Measurements from ENCODE around the gene C2CD2L. TPM values are rescaled to one million over a fixed set of nuclear protein-coding genes. Genes with fewer than 3 reads are reported as not detected.

Gene C2CD2L
- total and polyA plus RNA-seq, 2 of the 13 experiments (the other 11 are each of a cell fraction or from before 2014, with no cell fraction given) = 3.7 to 5.5 TPM

DNA sequence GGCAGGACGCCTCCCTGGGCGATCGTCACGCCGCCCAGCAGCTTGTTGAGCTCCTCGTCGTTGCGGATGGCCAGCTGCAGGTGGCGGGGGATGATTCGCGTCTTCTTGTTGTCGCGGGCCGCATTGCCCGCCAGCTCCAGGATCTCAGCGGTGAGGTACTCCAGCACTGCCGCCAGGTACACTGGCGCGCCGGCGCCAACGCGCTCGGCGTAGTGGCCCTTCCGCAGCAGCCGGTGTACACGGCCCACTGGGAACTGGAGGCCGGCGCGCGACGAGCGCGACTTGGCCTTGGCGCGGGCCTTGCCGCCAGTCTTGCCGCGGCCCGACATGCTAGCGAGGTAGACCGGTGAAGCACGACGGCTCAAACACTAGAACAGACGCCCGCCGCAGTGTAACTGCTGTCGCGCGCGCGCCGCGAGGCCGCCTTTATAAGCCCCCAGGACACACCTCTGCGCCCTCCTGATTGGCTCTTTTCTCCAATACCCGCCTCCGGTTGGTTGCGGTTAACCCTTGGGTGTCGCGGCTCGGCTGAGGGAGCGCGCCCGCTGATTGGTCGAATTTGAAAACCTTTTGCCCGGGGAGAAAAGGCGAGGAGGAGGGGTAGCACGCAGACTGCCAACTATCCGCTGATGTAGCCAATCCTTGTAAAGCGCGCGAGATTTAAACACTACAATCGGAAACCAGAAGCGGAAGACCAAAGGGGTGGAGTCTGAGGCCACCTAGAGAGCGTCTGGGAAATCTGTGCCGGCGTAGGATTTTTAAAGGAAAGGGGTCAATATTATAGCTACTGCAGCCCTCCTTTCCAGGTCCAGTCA lies 11.9 kb upstream of the C2CD2L start (continued):
- TF ChIP-seq NBN (conservative IDR thresholded peaks at IDR 0.05) (no peak), SRF (IDR thresholded peaks at IDR 0.05; ENCODE audit: low read depth, low read length) (no peak), DMAP1 (CRISPR knock-in tag; IDR thresholded peaks at IDR 0.05) (peak; percentile 93; the same call in 1 of the 2 replicates), ZNF136 (CRISPR knock-in tag; IDR thresholded peaks at IDR 0.05; ENCODE audit: low read depth) (peak; percentile 82; the same call in 1 of the 2 replicates), BCL6 (CRISPR knock-in tag; IDR thresholded peaks at IDR 0.05) (no peak), ZNF326 (CRISPR knock-in tag; IDR thresholded peaks at IDR 0.05; ENCODE audit: borderline replicate concordance) (no peak), ZNF207 (IDR thresholded peaks at IDR 0.05; ENCODE audit: borderline replicate concordance) (no peak), MED1 (CRISPR knock-in tag; IDR thresholded peaks at IDR 0.05) (peak; percentile 76), CCAR2 (optimal IDR thresholded peaks at IDR 0.05; ENCODE audit: low read depth, low read length) (no peak), ZNF724P (CRISPR knock-in tag; IDR thresholded peaks at IDR 0.05; ENCODE audit: borderline replicate concordance) (peak; percentile 80; the same call in 1 of the 2 replicates), RCOR2 (CRISPR knock-in tag; IDR thresholded peaks at IDR 0.05) (0 out of 2 replicates have a peak, but pooled peaks have one; percentile 35), ZNF720 (CRISPR knock-in tag; IDR thresholded peaks at IDR 0.05) (no peak), GPN1 (CRISPR knock-in tag; IDR thresholded peaks at IDR 0.05; ENCODE audit: borderline replicate concordance) (no peak), RELA (CRISPR knock-in tag; IDR thresholded peaks at IDR 0.05) (no peak; the same call in 1 of the 2 replicates)
- TF ChIP-seq, protein P1, sequence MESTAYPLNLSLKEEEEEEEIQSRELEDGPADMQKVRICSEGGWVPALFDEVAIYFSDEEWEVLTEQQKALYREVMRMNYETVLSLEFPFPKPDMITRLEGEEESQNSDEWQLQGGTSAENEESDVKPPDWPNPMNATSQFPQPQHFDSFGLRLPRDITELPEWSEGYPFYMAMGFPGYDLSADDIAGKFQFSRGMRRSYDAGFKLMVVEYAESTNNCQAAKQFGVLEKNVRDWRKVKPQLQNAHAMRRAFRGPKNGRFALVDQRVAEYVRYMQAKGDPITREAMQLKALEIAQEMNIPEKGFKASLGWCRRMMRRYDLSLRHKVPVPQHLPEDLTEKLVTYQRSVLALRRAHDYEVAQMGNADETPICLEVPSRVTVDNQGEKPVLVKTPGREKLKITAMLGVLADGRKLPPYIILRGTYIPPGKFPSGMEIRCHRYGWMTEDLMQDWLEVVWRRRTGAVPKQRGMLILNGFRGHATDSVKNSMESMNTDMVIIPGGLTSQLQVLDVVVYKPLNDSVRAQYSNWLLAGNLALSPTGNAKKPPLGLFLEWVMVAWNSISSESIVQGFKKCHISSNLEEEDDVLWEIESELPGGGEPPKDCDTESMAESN (CRISPR knock-in tag; conservative IDR thresholded peaks at IDR 0.05) = peak; percentile 97
- TF ChIP-seq, protein P2, sequence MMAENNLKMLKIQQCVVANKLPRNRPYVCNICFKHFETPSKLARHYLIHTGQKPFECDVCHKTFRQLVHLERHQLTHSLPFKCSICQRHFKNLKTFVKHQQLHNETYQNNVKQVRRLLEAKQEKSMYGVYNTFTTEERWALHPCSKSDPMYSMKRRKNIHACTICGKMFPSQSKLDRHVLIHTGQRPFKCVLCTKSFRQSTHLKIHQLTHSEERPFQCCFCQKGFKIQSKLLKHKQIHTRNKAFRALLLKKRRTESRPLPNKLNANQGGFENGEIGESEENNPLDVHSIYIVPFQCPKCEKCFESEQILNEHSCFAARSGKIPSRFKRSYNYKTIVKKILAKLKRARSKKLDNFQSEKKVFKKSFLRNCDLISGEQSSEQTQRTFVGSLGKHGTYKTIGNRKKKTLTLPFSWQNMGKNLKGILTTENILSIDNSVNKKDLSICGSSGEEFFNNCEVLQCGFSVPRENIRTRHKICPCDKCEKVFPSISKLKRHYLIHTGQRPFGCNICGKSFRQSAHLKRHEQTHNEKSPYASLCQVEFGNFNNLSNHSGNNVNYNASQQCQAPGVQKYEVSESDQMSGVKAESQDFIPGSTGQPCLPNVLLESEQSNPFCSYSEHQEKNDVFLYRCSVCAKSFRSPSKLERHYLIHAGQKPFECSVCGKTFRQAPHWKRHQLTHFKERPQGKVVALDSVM (CRISPR knock-in tag; IDR thresholded peaks at IDR 0.05) = peak; percentile 72
- TF ChIP-seq, protein P3, sequence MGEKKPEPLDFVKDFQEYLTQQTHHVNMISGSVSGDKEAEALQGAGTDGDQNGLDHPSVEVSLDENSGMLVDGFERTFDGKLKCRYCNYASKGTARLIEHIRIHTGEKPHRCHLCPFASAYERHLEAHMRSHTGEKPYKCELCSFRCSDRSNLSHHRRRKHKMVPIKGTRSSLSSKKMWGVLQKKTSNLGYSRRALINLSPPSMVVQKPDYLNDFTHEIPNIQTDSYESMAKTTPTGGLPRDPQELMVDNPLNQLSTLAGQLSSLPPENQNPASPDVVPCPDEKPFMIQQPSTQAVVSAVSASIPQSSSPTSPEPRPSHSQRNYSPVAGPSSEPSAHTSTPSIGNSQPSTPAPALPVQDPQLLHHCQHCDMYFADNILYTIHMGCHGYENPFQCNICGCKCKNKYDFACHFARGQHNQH (CRISPR knock-in tag; IDR thresholded peaks at IDR 0.05) = peak; percentile 85
- TF ChIP-seq, protein P4, sequence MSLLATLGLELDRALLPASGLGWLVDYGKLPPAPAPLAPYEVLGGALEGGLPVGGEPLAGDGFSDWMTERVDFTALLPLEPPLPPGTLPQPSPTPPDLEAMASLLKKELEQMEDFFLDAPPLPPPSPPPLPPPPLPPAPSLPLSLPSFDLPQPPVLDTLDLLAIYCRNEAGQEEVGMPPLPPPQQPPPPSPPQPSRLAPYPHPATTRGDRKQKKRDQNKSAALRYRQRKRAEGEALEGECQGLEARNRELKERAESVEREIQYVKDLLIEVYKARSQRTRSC (CRISPR knock-in tag; IDR thresholded peaks at IDR 0.05; ENCODE audit: low read depth) = peak; percentile 60; the same call in 1 of the 2 replicates
- TF ChIP-seq, protein P5, sequence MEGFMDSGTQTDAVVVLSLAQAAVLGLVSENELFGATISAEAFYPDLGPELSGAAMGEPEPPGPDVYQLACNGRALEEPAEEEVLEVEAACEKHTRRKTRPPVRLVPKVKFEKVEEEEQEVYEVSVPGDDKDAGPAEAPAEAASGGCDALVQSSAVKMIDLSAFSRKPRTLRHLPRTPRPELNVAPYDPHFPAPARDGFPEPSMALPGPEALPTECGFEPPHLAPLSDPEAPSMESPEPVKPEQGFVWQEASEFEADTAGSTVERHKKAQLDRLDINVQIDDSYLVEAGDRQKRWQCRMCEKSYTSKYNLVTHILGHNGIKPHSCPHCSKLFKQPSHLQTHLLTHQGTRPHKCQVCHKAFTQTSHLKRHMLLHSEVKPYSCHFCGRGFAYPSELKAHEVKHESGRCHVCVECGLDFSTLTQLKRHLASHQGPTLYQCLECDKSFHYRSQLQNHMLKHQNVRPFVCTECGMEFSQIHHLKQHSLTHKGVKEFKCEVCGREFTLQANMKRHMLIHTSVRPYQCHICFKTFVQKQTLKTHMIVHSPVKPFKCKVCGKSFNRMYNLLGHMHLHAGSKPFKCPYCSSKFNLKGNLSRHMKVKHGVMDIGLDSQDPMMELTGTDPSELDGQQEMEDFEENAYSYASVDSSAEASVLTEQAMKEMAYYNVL (CRISPR knock-in tag; IDR thresholded peaks at IDR 0.05; ENCODE audit: borderline replicate concordance) = peak; percentile 59; the same call in 1 of the 2 replicates
- TF ChIP-seq, protein P6, sequence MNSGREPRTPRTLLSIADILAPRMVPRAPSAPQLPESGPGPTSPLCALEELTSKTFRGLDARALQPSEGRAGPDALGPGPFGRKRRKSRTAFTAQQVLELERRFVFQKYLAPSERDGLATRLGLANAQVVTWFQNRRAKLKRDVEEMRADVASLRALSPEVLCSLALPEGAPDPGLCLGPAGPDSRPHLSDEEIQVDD (CRISPR knock-in tag; IDR thresholded peaks at IDR 0.05; ENCODE audit: borderline replicate concordance) = no peak

Measured in HepG2 (cell line).